GM18526 (cell line): ENCODE data around the gene PITPNM2.

Source experiments
- POLR2A ChIP-seq: IDR thresholded peaks from 3 replicates; pipeline ENCODE4 v1.6.1; 2011; ENCODE audit not compliant: insufficient read length; ENCODE audit errors: extremely low read depth

Gene PITPNM2

GRCh38 chr12:123113026-123113425 is 37.9 kb downstream of the PITPNM2 start:
- no peak for TF ChIP-seq POLR2A

- no peak for TF ChIP-seq POLR2A
Observed at GRCh38 chr12:123111498-123112165, 39.3 kb downstream of the PITPNM2 start.

GRCh38 chr12:123109319-123109772 is 41.5 kb downstream of the PITPNM2 start:
- no peak for TF ChIP-seq POLR2A

GRCh38 chr12:123108682-123109066 is 42.2 kb downstream of the PITPNM2 start:
- no peak for TF ChIP-seq POLR2A

GRCh38 chr12:123107926-123108681 is 42.8 kb downstream of the PITPNM2 start:
- TF ChIP-seq POLR2A = no peak

DNA sequence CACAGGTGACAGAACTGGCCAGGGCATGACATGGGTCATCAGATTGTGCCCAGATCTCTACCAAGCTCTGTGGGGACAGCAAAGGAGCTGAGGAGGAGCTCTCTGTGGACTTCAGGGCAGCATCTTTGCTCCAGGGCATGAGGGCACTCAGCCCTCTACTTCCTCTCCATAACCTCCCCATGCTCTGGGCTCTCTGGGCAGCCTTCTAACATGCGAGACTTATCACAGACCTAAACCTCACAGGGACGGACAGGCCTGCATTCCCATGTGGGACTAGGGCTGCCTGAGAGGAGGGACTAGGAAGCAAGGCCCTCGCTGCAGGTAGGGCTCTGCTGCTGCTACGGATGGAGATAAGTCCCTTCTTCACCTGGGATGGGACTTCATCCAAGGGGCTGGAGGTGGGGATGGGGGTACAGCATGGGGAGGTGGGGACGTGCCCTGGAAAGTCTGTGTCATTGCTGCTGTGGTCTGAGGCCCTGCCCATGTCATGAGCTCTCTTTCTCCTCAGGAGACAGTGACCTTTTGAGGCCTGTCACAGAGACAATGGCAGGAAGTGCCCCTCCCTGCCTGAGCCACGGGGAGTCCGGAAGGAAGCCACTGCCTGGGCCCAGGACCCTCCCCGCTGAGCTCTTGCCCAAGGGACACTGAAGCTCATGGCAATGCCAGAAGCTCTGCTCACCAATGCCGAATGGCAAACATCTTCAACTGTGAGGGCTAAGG is 44.1 kb downstream of the PITPNM2 start:
- no peak for TF ChIP-seq POLR2A

DNA sequence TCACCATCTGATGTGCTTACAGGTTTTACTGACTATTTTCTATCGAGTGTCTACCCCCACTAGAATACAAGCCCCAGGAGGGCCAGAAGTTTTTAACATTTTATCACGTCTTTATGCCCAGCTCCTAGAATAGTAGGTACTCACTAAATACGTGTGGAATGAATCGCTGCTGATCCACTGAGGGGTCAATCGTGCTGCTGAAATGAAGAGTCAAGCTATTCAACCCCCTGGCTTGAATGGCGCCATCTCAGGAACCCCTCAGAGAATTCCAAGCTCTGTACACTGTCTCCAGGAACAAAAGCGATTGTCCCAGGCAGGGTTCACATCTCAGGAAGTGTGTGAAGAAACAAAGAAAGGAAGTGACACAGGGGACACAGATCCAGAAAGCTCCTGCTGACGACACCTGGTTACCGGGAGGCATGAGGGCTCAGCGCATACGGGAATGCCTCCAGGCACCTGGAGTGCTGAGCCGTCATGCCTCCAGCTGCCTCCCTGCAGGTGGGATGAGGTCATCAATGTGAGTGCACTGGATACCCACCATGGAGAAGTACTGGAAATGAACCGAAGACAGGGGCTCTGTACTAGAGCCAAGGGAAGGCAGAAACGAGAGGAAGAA is 45.6 kb downstream of the PITPNM2 start:
- TF ChIP-seq POLR2A = no peak

DNA sequence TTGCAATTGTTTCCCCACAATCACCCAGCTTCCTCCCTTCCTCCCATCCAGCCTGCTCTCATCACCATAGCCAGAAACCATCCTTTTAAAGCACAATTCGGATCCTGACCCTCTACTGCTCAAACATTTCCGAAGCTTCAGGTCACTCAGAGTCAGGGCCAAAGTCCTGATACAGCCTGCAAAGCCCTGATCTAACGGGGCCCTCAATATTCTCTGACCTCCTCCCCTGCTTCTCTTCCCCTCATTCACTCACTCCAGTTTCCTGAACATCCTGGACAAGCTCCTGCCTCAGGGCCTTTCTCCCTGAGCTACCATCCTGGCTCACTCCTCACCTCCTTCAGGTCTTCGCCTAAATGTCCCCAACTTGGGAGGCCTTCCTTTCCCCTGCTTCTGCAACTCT is 46.1 kb downstream of the PITPNM2 start:
- no peak for TF ChIP-seq POLR2A

- no peak for TF ChIP-seq POLR2A
Observed at GRCh38 chr12:123102781-123103503, 47.9 kb downstream of the PITPNM2 start.

DNA sequence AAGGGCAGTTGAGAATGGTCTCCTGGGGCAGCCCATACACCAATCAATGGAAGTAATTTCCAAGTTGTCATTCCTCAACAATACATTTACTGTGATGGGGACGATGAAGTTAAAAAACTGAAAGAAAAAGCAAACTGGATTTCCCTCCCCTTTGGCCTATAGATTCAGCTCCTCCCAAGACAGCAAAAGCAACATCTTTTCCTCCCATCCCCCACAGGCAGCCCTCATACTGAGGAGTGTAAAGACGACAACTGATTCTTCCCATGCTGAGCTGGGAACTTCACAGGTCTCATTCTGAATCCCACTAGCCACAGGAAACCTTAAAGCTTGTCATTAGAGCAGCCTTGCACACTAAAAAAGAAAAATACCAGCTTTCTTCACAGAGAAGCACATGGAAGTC is 48.5 kb downstream of the PITPNM2 start:
- TF ChIP-seq POLR2A = no peak

- TF ChIP-seq POLR2A = no peak
Observed at GRCh38 chr12:123101526-123101925, 49.4 kb downstream of the PITPNM2 start.
